CD4-positive, CD25-positive, alpha-beta regulatory T cell (primary cell): ENCODE data around the gene MLH3. TPM values are rescaled to one million over a fixed set of nuclear protein-coding genes. Genes with fewer than 3 reads are reported as not detected.
A peak's percentile ranks its signal among the peaks of the same experiment; 100 is the strongest.

Experiments used
- ATAC-seq, 2 donors: fragments of 150-1000 bp; cut with Tn5 transposase; one replicate each; pipeline ENCODE4 v1.10.0; 2021; ENCODE audit warnings: low read depth in 2 of 2, moderate number of reproducible peaks in 2 of 2, moderate library complexity in 1 of 2
- DNase-seq, 3 donors: peaks; one replicate each; pipeline versions ENCODE4 v3.0.0 to v3.0.0-alpha.2; 2012 to 2022; ENCODE audit warnings: mixed read lengths in 1 of 3
- H3K27ac ChIP-seq: one replicate; pipeline ENCODE4 v1.7.0; 2013; ENCODE audit warnings: mild to moderate bottlenecking, low read length; ENCODE audit not compliant: insufficient read depth, poor library complexity, severe bottlenecking
- H3K27me3 ChIP-seq: one replicate; pipeline ENCODE4 v1.7.0; 2013; ENCODE audit warnings: low read length; ENCODE audit not compliant: control insufficient read depth, insufficient read depth
- H3K36me3 ChIP-seq: one replicate; pipeline ENCODE4 v1.7.0; 2013; ENCODE audit warnings: mild to moderate bottlenecking, low read length, moderate library complexity; ENCODE audit not compliant: control insufficient read depth, insufficient read depth
- H3K4me1 ChIP-seq: 2 replicates; pipeline ENCODE4 v1.7.0; 2013; ENCODE audit warnings: mild to moderate bottlenecking, low read length; ENCODE audit not compliant: insufficient read depth, control insufficient read depth, poor library complexity, severe bottlenecking
- H3K4me3 ChIP-seq: one replicate; pipeline ENCODE4 v1.7.0; 2013; ENCODE audit warnings: low read depth, mild to moderate bottlenecking, low read length, moderate library complexity
- H3K9me3 ChIP-seq, 2 experiments: 1 replicate in 1 of 2; 2 replicates in 1 of 2; pipeline ENCODE4 v1.7.0; 2013; ENCODE audit warnings: low read length in 2 of 2, mild to moderate bottlenecking in 1 of 2, moderate library complexity in 1 of 2; ENCODE audit not compliant: control insufficient read depth in 2 of 2
- H3K27ac Mint-ChIP-seq, 3 donors: one replicate each; pipeline ENCODE4 v1.8.0; 2020 to 2022; ENCODE audit warnings: mild to moderate bottlenecking in 3 of 3, mixed read lengths in 3 of 3, moderate library complexity in 2 of 3
- H3K27me3 Mint-ChIP-seq: one replicate; pipeline ENCODE4 v1.8.0; 2022; ENCODE audit warnings: mild to moderate bottlenecking, mixed read lengths
- H3K36me3 Mint-ChIP-seq: one replicate; pipeline ENCODE4 v1.8.0; 2020; ENCODE audit warnings: mixed read lengths
- H3K4me1 Mint-ChIP-seq, 4 donors: one replicate each; pipeline ENCODE4 v1.8.0; 2020 to 2022; ENCODE audit warnings: mixed read lengths in 4 of 4, mild to moderate bottlenecking in 1 of 4
- H3K4me3 Mint-ChIP-seq, 4 donors: one replicate each; pipeline ENCODE4 v1.8.0; 2020 to 2022; ENCODE audit warnings: mild to moderate bottlenecking in 4 of 4, mixed read lengths in 4 of 4, moderate library complexity in 3 of 4
- H3K9me3 Mint-ChIP-seq, 7 donors: one replicate each; pipeline ENCODE4 v1.8.0; 2020 to 2022; ENCODE audit warnings: mixed read lengths in 7 of 7, mild to moderate bottlenecking in 3 of 7, moderate library complexity in 2 of 7
- polyA plus RNA-seq, 4 donors: library from polyadenylated mRNA; unstranded; fragments of 300-500 nt; fragmentation: Illumina TruSeq; gene quantifications; one replicate each; pipeline ENCODE4 v1.2.3, GENCODE V29; 2021
- total RNA-seq: library from RNA; stranded (reverse); gene quantifications from one replicate; pipeline ENCODE4 v1.2.3, GENCODE V29; 2022

MLH3 gene
- total and polyA plus RNA-seq, 5 donors from 2014 or later = 7.2 to 18.9 (median 13.1) TPM

DNA sequence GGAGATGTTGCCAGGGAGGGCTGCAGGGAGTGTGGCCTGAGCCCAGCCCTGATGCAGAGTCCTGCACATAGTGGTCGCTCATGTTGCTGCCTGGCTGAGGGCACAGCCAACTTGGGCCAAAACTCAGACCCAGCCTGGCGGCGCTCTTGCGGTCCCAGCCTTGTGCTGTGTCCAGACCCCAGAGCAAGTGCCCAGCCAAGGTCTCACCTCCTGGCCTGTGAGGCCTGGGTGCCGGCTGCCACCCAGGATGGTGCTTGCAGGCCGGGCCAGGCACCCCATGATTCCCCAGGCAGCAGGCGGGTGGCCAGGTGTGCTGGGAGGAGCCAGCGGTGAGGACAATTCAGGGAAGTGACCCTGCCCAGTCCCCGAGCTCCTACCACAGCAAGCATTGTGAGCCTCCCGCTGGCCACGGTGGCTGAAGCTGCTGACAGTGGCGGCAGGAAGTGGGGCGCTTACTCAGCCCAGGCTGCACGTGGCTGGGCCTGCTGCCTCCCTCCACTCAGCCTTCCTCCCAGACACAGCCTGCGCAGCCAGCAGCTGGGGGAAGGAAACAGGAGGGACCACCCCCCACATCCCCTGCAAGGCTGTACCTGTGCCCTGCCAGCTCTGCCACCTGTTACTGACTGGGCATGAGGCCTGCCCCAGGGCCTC lies 78.1 kb downstream of the MLH3 start:
- Mint-ChIP-seq H3K36me3 (no peaks in the 10 kb centered on the region), H3K4me1 (peaks cover 0 to 2% (median under 1%) of the 10 kb centered on the region in 4 donors), H3K27me3 (no peaks in the 10 kb centered on the region), H3K27ac (no peak overlapping the region), H3K4me3 (no peak overlapping the region), H3K9me3 (no peaks in the 10 kb centered on the region)
- no peak overlapping the region for H3K27ac ChIP-seq
- no peaks in the 10 kb centered on the region for H3K27me3 ChIP-seq
- H3K9me3 ChIP-seq = no peaks in the 10 kb centered on the region
- ATAC-seq (peak; percentile 35 to 58), DNase-seq (peak in 1 of 3 donors; percentile 57)
- no peaks in the 10 kb centered on the region for H3K4me1 ChIP-seq
- no peaks in the 10 kb centered on the region for H3K36me3 ChIP-seq
- no peak overlapping the region for H3K4me3 ChIP-seq

DNA sequence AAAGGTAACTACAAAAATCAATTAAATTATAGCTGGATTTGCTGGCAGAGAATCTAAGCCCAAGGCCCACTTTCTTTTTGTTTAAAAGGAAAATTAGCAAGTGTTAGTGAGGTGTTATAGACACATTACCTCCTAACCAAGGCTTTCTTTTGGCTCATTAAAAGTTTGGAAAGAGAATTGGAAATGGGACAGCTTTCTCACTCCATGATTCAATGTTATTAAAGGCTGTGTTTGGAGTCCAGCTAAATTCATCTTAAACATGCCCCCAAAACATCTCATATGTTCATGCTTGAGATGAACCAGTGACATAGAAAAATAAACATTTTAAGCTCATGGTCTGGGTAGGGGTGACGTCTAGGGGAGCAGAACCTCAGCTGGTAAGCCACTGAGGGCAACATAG lies 82.5 kb downstream of the MLH3 start:
- DNase-seq (no peak), ATAC-seq (no peak)
- peaks cover 5% of the 10 kb centered on the region for H3K27me3 ChIP-seq
- H3K36me3 ChIP-seq = no peaks in the 10 kb centered on the region
- H3K27me3 Mint-ChIP-seq = peaks cover 6% of the 10 kb centered on the region
- H3K4me1 Mint-ChIP-seq = peaks cover 0 to 2% (median 0%) of the 10 kb centered on the region in 4 donors
- H3K9me3 Mint-ChIP-seq = peaks cover 0 to 2% (median 0%) of the 10 kb centered on the region in 7 donors
- no peak overlapping the region for H3K27ac Mint-ChIP-seq
- no peaks in the 10 kb centered on the region for H3K9me3 ChIP-seq
- no peaks in the 10 kb centered on the region for H3K4me1 ChIP-seq
- no peak overlapping the region for H3K4me3 Mint-ChIP-seq
- H3K36me3 Mint-ChIP-seq = no peaks in the 10 kb centered on the region
- no peak overlapping the region for H3K27ac ChIP-seq
- no peak overlapping the region for H3K4me3 ChIP-seq

DNA sequence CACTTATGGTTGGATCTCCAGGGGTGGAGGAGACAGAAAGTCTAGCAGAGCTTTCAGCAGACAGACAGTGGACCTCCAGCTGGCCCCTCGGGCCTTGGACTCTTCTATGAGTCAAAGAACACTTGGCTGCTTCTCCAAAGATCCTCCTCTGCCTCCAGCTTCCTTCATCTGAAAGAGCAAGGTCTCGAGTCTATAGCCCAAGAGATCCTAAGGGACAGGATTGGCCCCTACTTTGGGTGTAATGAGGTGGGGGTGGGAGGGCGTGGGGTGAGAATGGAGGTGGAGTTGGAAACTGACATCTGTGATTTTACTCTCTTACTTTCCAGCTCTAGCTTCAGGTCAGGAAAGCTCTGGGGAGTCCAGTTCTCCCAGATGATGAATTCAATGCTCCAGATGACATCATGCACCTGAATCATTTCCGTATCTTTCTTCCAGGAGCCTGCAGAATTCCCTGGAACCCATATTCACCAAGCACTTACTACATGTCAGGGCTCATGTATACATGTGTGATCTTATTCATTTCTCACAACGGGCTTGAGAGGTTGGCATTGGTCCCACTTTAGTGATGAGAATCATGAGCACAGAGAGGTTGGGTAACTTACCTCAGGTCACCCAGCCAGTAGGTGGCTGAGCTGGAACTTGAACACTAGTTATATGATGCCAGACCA lies 85.6 kb downstream of the MLH3 start:
- Histone ChIP-seq H3K9me3 (no peaks in the 10 kb centered on the region), H3K27ac (no peak overlapping the region), H3K4me1 (no peaks in the 10 kb centered on the region), H3K4me3 (no peak overlapping the region), H3K27me3 (peaks cover 5% of the 10 kb centered on the region), H3K36me3 (no peaks in the 10 kb centered on the region)
- Mint-ChIP-seq H3K36me3 (no peaks in the 10 kb centered on the region), H3K9me3 (peaks cover 0 to 2% (median 0%) of the 10 kb centered on the region in 7 donors), H3K27me3 (peaks cover 15% of the 10 kb centered on the region), H3K27ac (no peak overlapping the region), H3K4me3 (no peak overlapping the region), H3K4me1 (peaks cover 0 to 2% (median 0%) of the 10 kb centered on the region in 4 donors)
- DNase-seq (no peak), ATAC-seq (no peak)

DNA sequence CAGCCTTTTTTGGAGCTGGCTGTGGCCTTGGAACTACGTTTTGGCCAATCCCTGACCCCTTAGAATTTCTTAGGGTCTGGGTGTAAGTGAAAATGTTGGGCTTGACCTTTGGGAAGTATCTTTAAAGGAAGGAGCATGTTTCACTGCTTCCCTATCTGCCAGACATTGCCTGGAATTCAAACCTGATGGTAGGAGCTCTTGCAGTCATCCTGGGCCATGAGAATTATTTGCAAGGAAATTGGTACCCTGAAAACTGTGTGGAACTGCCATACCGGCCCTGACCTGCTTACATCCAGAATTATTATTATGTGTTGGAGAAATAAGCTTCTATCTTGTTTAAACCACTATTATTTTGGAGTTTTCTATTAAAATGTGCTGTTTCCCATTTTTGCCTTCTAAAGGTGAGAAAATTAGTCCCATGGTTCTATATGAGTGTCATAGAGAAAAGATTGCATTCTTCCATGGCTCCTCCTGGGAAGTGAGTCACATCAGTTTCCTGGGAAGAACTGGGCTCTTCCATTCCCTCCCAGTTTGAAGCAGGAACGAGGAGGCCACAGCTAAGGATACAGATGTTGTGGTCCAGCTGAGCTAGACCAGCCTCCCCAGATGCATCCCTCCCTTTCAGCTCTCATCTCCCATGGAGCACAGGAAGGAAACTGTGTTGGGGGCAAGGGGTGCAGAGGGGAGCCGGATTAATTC lies 86.3 kb downstream of the MLH3 start:
- H3K9me3 Mint-ChIP-seq = peaks cover 0 to 2% (median 0%) of the 10 kb centered on the region in 7 donors
- no peak overlapping the region for H3K4me3 Mint-ChIP-seq
- no peaks in the 10 kb centered on the region for H3K9me3 ChIP-seq
- no peak overlapping the region for H3K27ac Mint-ChIP-seq
- no peak overlapping the region for H3K27ac ChIP-seq
- H3K27me3 Mint-ChIP-seq = peaks cover 15% of the 10 kb centered on the region
- no peaks in the 10 kb centered on the region for H3K36me3 Mint-ChIP-seq
- no peaks in the 10 kb centered on the region for H3K36me3 ChIP-seq
- H3K4me1 Mint-ChIP-seq = peaks cover 0 to 2% (median 0%) of the 10 kb centered on the region in 4 donors
- no peak overlapping the region for H3K4me3 ChIP-seq
- DNase-seq (no peak), ATAC-seq (no peak)
- peaks cover 5% of the 10 kb centered on the region for H3K27me3 ChIP-seq
- no peaks in the 10 kb centered on the region for H3K4me1 ChIP-seq

Other genes with a start within 250 kb of the MLH3 start
- not detected for gene PROX2, start 175.3 kb downstream of the MLH3 start, total RNA-seq
- gene PROX2, start 175.3 kb downstream of the MLH3 start, polyA plus RNA-seq = under 1 TPM in 1 of 4 donors, not detected in 3; 0.21 TPM
- 122 TPM for gene DLST, start 169.6 kb downstream of the MLH3 start, total RNA-seq
- 10 to 100 TPM in 2 of 4 donors, 1 to 10 TPM in 2; 8.1 to 11.7 (median 10.2) TPM for gene DLST, start 169.6 kb downstream of the MLH3 start, polyA plus RNA-seq
- gene RPS6KL1, start 128.2 kb downstream of the MLH3 start, total RNA-seq = 4.5 TPM
- gene RPS6KL1, start 128.2 kb downstream of the MLH3 start, polyA plus RNA-seq = 1 to 10 TPM in 2 of 4 donors, under 1 TPM in 2; 0.27 to 3.4 (median 1.4) TPM
- not detected for gene PGF, start 95.9 kb downstream of the MLH3 start, total RNA-seq
- gene PGF, start 95.9 kb downstream of the MLH3 start, polyA plus RNA-seq = under 1 TPM in 1 of 4 donors, not detected in 3; 0.44 TPM
- gene EIF2B2, start 48.5 kb downstream of the MLH3 start, total RNA-seq = 24.2 TPM
- gene EIF2B2, start 48.5 kb downstream of the MLH3 start, polyA plus RNA-seq = 10 to 100 TPM; 39.9 to 61.6 (median 49.8) TPM
- gene ACYP1, start 12.6 kb upstream of the MLH3 start, total RNA-seq = 21.9 TPM
- gene ACYP1, start 12.6 kb upstream of the MLH3 start, polyA plus RNA-seq = 10 to 100 TPM; 17.0 to 27.5 (median 20.0) TPM
- gene ZC2HC1C, start 18.2 kb upstream of the MLH3 start, total RNA-seq = 0.99 TPM
- gene ZC2HC1C, start 18.2 kb upstream of the MLH3 start, polyA plus RNA-seq = under 1 TPM in 3 of 4 donors, not detected in 1; 0.49 to 0.95 (median 0.81) TPM
- 58.4 TPM for gene NEK9, start 75.6 kb upstream of the MLH3 start, total RNA-seq
- 10 to 100 TPM; 10.8 to 14.4 (median 12.6) TPM for gene NEK9, start 75.6 kb upstream of the MLH3 start, polyA plus RNA-seq
- gene TMED10, start 125.1 kb upstream of the MLH3 start, total RNA-seq = 128 TPM
- gene TMED10, start 125.1 kb upstream of the MLH3 start, polyA plus RNA-seq = 100 to 1,000 TPM; 238 to 265 (median 250) TPM
- gene FOS, start 227.4 kb upstream of the MLH3 start, total RNA-seq = 1,673 TPM
- gene FOS, start 227.4 kb upstream of the MLH3 start, polyA plus RNA-seq = 100 to 1,000 TPM in 2 of 4 donors, 10 to 100 TPM in 2; 56.8 to 145 (median 104) TPM